IMR-90 (cell line): Measurements from ENCODE around the gene ALCAM. TPM values are rescaled to one million over a fixed set of nuclear protein-coding genes. Genes with fewer than 3 reads are reported as not detected.
"Not testable (repeated sequence)": the region's sequence is repeated elsewhere in the genome, so short reads cannot be mapped to it uniquely, and the experiment has no call there.

Experiments used
- ATAC-seq: fragments of 200-7000 bp; cut with Tn5 transposase; 2 replicates; pipeline ENCODE4 v1.9.1; 2020; ENCODE audit warnings: low read depth, mild to moderate bottlenecking, moderate library complexity
- BruUV-seq: library from RNA; stranded (reverse); fragments of 400-500 nt; replicated peaks from 2 replicates; lab custom pipeline; 2021; lab: Mats Ljungman, UMichigan
- CTCF ChIA-PET: fragments of 300-600 bp; formaldehyde crosslinking; extraction: SDS; loops from one replicate; lab custom pipeline; 2021; ENCODE audit warnings: antibody characterized with exemption; lab: Yijun Ruan, JAX
- POLR2A ChIA-PET: fragments of 300-600 bp; sonication (Branson Sonifier 250); formaldehyde crosslinking; loops from one replicate; lab custom pipeline; 2022; ENCODE audit warnings: antibody characterized with exemption; ENCODE audit not compliant: unreplicated experiment; lab: Charles Lee
- DNase-seq: peaks from one replicate; pipeline ENCODE4 v3.0.0; 2013
- H2AFZ ChIP-seq: replicated peaks from 2 replicates; pipeline ENCODE3; 2013; ENCODE audit warnings: low read length, mild to moderate bottlenecking; ENCODE audit not compliant: poor library complexity
- H2AK5ac ChIP-seq: 2 replicates; pipeline ENCODE4 v1.6.1; 2013; ENCODE audit warnings: low read depth, low read length, inconsistent platforms
- H2AK9ac ChIP-seq: replicated peaks from 2 replicates; pipeline ENCODE3; 2013; ENCODE audit warnings: mild to moderate bottlenecking, low read depth, low read length, moderate library complexity; ENCODE audit not compliant: poor library complexity
- H2BK120ac ChIP-seq: 2 replicates; pipeline ENCODE4 v1.6.1; 2013; ENCODE audit warnings: low read depth, low read length, inconsistent platforms
- H2BK15ac ChIP-seq: 3 replicates; pipeline ENCODE4 v1.6.1; 2013; ENCODE audit warnings: low read depth, low read length, inconsistent platforms
- H2BK20ac ChIP-seq: 2 replicates; pipeline ENCODE4 v1.6.1; 2013; ENCODE audit warnings: low read depth, mild to moderate bottlenecking, inconsistent platforms, low read length, moderate library complexity
- H2BK5ac ChIP-seq: 2 replicates; pipeline ENCODE4 v1.6.1; 2013; ENCODE audit warnings: mild to moderate bottlenecking, low read depth, low read length, inconsistent platforms; ENCODE audit not compliant: poor library complexity, severe bottlenecking
- H3K14ac ChIP-seq: replicated peaks from 2 replicates; pipeline ENCODE4 v1.6.1; 2013; ENCODE audit warnings: low read depth, low read length, inconsistent platforms
- H3K18ac ChIP-seq: 2 replicates; pipeline ENCODE4 v1.6.1; 2013; ENCODE audit warnings: low read depth, low read length, control low read depth
- H3K23ac ChIP-seq: 2 replicates; pipeline ENCODE4 v1.6.1; 2013; ENCODE audit warnings: low read depth, low read length, inconsistent platforms
- H3K27ac ChIP-seq: 2 replicates; pipeline ENCODE4 v1.5.1; 2013; ENCODE audit warnings: mild to moderate bottlenecking, control low read depth, low read length; ENCODE audit not compliant: insufficient read depth
- H3K27me3 ChIP-seq: 2 replicates; pipeline ENCODE4 v1.6.1; 2013; ENCODE audit warnings: low read length; ENCODE audit not compliant: control insufficient read depth, insufficient read depth
- H3K36me3 ChIP-seq: 2 replicates; pipeline ENCODE4 v1.6.1; 2013; ENCODE audit warnings: low read length, mixed read lengths; ENCODE audit not compliant: control insufficient read depth, insufficient read depth
- H3K4ac ChIP-seq: 2 replicates; pipeline ENCODE4 v1.6.1; 2013; ENCODE audit warnings: low read depth, low read length, inconsistent platforms
- H3K4me1 ChIP-seq: 2 replicates; pipeline ENCODE4 v1.6.1; 2013; ENCODE audit warnings: low read length, mixed read lengths; ENCODE audit not compliant: control insufficient read depth, insufficient read depth
- H3K4me2 ChIP-seq: 2 replicates; pipeline ENCODE4 v1.6.1; 2013; ENCODE audit warnings: low read depth, mild to moderate bottlenecking, control low read depth, low read length, moderate library complexity
- H3K4me3 ChIP-seq: 2 replicates; pipeline ENCODE4 v1.5.1; 2013; ENCODE audit warnings: low read depth, mild to moderate bottlenecking, control low read depth, low read length, moderate library complexity; ENCODE audit not compliant: insufficient read depth
- H3K56ac ChIP-seq: 2 replicates; pipeline ENCODE4 v1.6.1; 2013; ENCODE audit warnings: low read length, inconsistent platforms; ENCODE audit not compliant: insufficient read depth; ENCODE audit errors: extremely low read depth
- H3K79me1 ChIP-seq, 2 experiments: 2 replicates each; pipeline ENCODE4 v1.6.1; 2013; ENCODE audit warnings: low read length in 2 of 2, inconsistent platforms in 1 of 2, low read depth in 1 of 2
- H3K9ac ChIP-seq: 2 replicates; pipeline ENCODE4 v1.6.1; 2013; ENCODE audit warnings: low read depth, low read length, control low read depth
- H3K9me1 ChIP-seq: 2 replicates; pipeline ENCODE4 v1.6.1; 2013; ENCODE audit warnings: low read length, inconsistent platforms; ENCODE audit not compliant: insufficient read depth
- H3K9me3 ChIP-seq: 2 replicates; pipeline ENCODE4 v1.6.1; 2013; ENCODE audit warnings: low read length; ENCODE audit not compliant: control insufficient read depth, insufficient read depth
- H4K20me1 ChIP-seq: 2 replicates; pipeline ENCODE4 v1.6.1; 2013; ENCODE audit warnings: low read length, inconsistent platforms; ENCODE audit not compliant: insufficient read depth
- H4K5ac ChIP-seq: 2 replicates; pipeline ENCODE4 v1.6.1; 2013; ENCODE audit warnings: mild to moderate bottlenecking, low read depth, low read length, control low read depth
- H4K8ac ChIP-seq, 2 experiments: 2 replicates each; pipeline ENCODE4 v1.6.1; 2013; ENCODE audit warnings: low read depth in 2 of 2, low read length in 2 of 2, control low read depth in 1 of 2, inconsistent platforms in 1 of 2
- H4K91ac ChIP-seq: 2 replicates; pipeline ENCODE4 v1.6.1; 2013; ENCODE audit warnings: low read depth, low read length, inconsistent platforms; ENCODE audit not compliant: insufficient read depth
- WGBS, 2 experiments: methylation state at CpG; one replicate each; pipeline versions ENCODE4 v1.1.5 to v1.1.7; 2013; ENCODE audit warnings: missing lambda C conversion rate in 2 of 2; ENCODE audit not compliant: insufficient read length in 1 of 2; ENCODE audit errors: extremely low coverage in 2 of 2; 5-methylcytosine and 5-hydroxymethylcytosine counted together
- dilution Hi-C: fragments of 300-500 bp; cut with HindIII; formaldehyde crosslinking; loops from one replicate; pipeline ENCODE4 v1.14.3; 2018; ENCODE audit warnings: low sequenced_read_pairs; ENCODE audit not compliant: unreplicated experiment
- in situ Hi-C: fragments of 300-500 bp; cut with MboI; formaldehyde crosslinking; loops from 3 replicates; pipeline ENCODE4 v1.14.3; 2019; ENCODE audit warnings: low sequenced_read_pairs, inconsistent platforms, mixed read lengths
- intact Hi-C: fragments of 100-400 bp; cut with micrococcal nuclease; formaldehyde crosslinking; loops from 2 replicates; pipeline ENCODE4 v1.10.0; 2022
- polyA plus RNA-seq, 3 experiments: library from polyadenylated mRNA; depleted of rRNA; stranded (reverse); fragments of >200 nt; gene quantifications; 2 replicates each; pipeline ENCODE4 v1.2.3, GENCODE V29; 2012; ENCODE audit warnings: low replicate concordance in 1 of 3
- total RNA-seq: library from RNA; depleted of rRNA; stranded (reverse); fragments of >200 nt; gene quantifications from 2 replicates; pipeline ENCODE4 v1.2.3, GENCODE V29; 2012

Gene ALCAM
- total and polyA plus RNA-seq, 2 of the 4 experiments (the other 2 are of a cell fraction), result 117 to 423 TPM

- H4K8ac ChIP-seq, H3K4me3 ChIP-seq, H3K27ac ChIP-seq, H3K27me3 ChIP-seq, H3K9me3 ChIP-seq, H3K4ac ChIP-seq, H3K9me1 ChIP-seq, DNase-seq, H3K18ac ChIP-seq, ATAC-seq, H2BK15ac ChIP-seq, intact Hi-C loops, H3K56ac ChIP-seq, H3K4me1 ChIP-seq, H3K9ac ChIP-seq, H3K4me2 ChIP-seq, H3K36me3 ChIP-seq, CTCF ChIA-PET, dilution Hi-C loops, H4K20me1 ChIP-seq, H4K5ac ChIP-seq, BruUV-seq, H3K14ac ChIP-seq, H4K91ac ChIP-seq, H3K23ac ChIP-seq, POLR2A ChIA-PET, H2AK5ac ChIP-seq, H2AK9ac ChIP-seq, H2BK20ac ChIP-seq, in situ Hi-C loops, H2AFZ ChIP-seq, H3K79me1 ChIP-seq: not testable (repeated sequence)
- no CpG with 5 or more reads among the region's 1 CpG for WGBS, 2 experiments
- H2BK5ac ChIP-seq, result peak overlapping the region; percentile 13
- peak overlapping the region; percentile 37; the same call in 1 of the 2 replicates for H2BK120ac ChIP-seq
Measured at GRCh38 chr3:105601756-105602155, 235.0 kb downstream of the ALCAM start.

- POLR2A ChIA-PET, BruUV-seq, H3K23ac ChIP-seq, H4K20me1 ChIP-seq, H2BK15ac ChIP-seq, in situ Hi-C loops, H3K18ac ChIP-seq, H3K4me3 ChIP-seq, H2AK5ac ChIP-seq, H4K91ac ChIP-seq, H3K4me1 ChIP-seq, H3K36me3 ChIP-seq, H3K14ac ChIP-seq, H2AK9ac ChIP-seq, intact Hi-C loops, H4K8ac ChIP-seq, CTCF ChIA-PET, H3K9me1 ChIP-seq, H3K56ac ChIP-seq, H3K79me1 ChIP-seq, ATAC-seq, H3K4me2 ChIP-seq, dilution Hi-C loops, H3K27ac ChIP-seq, H2AFZ ChIP-seq, H4K5ac ChIP-seq, H3K9ac ChIP-seq, H3K27me3 ChIP-seq, H3K4ac ChIP-seq, H3K9me3 ChIP-seq: not testable (repeated sequence)
- Histone ChIP-seq H2BK5ac (peak overlapping the region; percentile 13), H2BK20ac (peak overlapping the region; percentile 25; the same call in 1 of the 2 replicates), H2BK120ac (peak overlapping the region; percentile 37; the same call in 1 of the 2 replicates)
- peak; percentile 7 for DNase-seq
- WGBS, 2 experiments, result no CpG with 5 or more reads among the region's 3 CpGs
Measured at GRCh38 chr3:105602286-105602685, 235.6 kb downstream of the ALCAM start.
